IMR-90 (cell line): ENCODE measurements around the gene SH3RF3. TPM values are rescaled to one million over a fixed set of nuclear protein-coding genes. Genes with fewer than 3 reads are reported as not detected.

Experiments
- ATAC-seq: fragments of 200-7000 bp; cut with Tn5 transposase; 2 replicates; pipeline ENCODE4 v1.9.1; 2020; ENCODE audit warnings: low read depth, mild to moderate bottlenecking, moderate library complexity
- BruUV-seq: library from RNA; stranded (reverse); fragments of 400-500 nt; replicated peaks from 2 replicates; lab custom pipeline; 2021; lab: Mats Ljungman, UMichigan
- CTCF ChIA-PET: fragments of 300-600 bp; formaldehyde crosslinking; extraction: SDS; loops from one replicate; lab custom pipeline; 2021; ENCODE audit warnings: antibody characterized with exemption; lab: Yijun Ruan, JAX
- POLR2A ChIA-PET: fragments of 300-600 bp; sonication (Branson Sonifier 250); formaldehyde crosslinking; loops from one replicate; lab custom pipeline; 2022; ENCODE audit warnings: antibody characterized with exemption; ENCODE audit not compliant: unreplicated experiment; lab: Charles Lee
- DNase-seq: peaks from one replicate; pipeline ENCODE4 v3.0.0; 2013
- H2AFZ ChIP-seq: replicated peaks from 2 replicates; pipeline ENCODE3; 2013; ENCODE audit warnings: low read length, mild to moderate bottlenecking; ENCODE audit not compliant: poor library complexity
- H2AK5ac ChIP-seq: 2 replicates; pipeline ENCODE4 v1.6.1; 2013; ENCODE audit warnings: low read depth, low read length, inconsistent platforms
- H2AK9ac ChIP-seq: replicated peaks from 2 replicates; pipeline ENCODE3; 2013; ENCODE audit warnings: mild to moderate bottlenecking, low read depth, low read length, moderate library complexity; ENCODE audit not compliant: poor library complexity
- H2BK120ac ChIP-seq: 2 replicates; pipeline ENCODE4 v1.6.1; 2013; ENCODE audit warnings: low read depth, low read length, inconsistent platforms
- H2BK15ac ChIP-seq: 3 replicates; pipeline ENCODE4 v1.6.1; 2013; ENCODE audit warnings: low read depth, low read length, inconsistent platforms
- H2BK20ac ChIP-seq: 2 replicates; pipeline ENCODE4 v1.6.1; 2013; ENCODE audit warnings: low read depth, mild to moderate bottlenecking, inconsistent platforms, low read length, moderate library complexity
- H2BK5ac ChIP-seq: 2 replicates; pipeline ENCODE4 v1.6.1; 2013; ENCODE audit warnings: mild to moderate bottlenecking, low read depth, low read length, inconsistent platforms; ENCODE audit not compliant: poor library complexity, severe bottlenecking
- H3K14ac ChIP-seq: replicated peaks from 2 replicates; pipeline ENCODE4 v1.6.1; 2013; ENCODE audit warnings: low read depth, low read length, inconsistent platforms
- H3K18ac ChIP-seq: 2 replicates; pipeline ENCODE4 v1.6.1; 2013; ENCODE audit warnings: low read depth, low read length, control low read depth
- H3K23ac ChIP-seq: 2 replicates; pipeline ENCODE4 v1.6.1; 2013; ENCODE audit warnings: low read depth, low read length, inconsistent platforms
- H3K27ac ChIP-seq: 2 replicates; pipeline ENCODE4 v1.5.1; 2013; ENCODE audit warnings: mild to moderate bottlenecking, control low read depth, low read length; ENCODE audit not compliant: insufficient read depth
- H3K27me3 ChIP-seq: 2 replicates; pipeline ENCODE4 v1.6.1; 2013; ENCODE audit warnings: low read length; ENCODE audit not compliant: control insufficient read depth, insufficient read depth
- H3K36me3 ChIP-seq: 2 replicates; pipeline ENCODE4 v1.6.1; 2013; ENCODE audit warnings: low read length, mixed read lengths; ENCODE audit not compliant: control insufficient read depth, insufficient read depth
- H3K4ac ChIP-seq: 2 replicates; pipeline ENCODE4 v1.6.1; 2013; ENCODE audit warnings: low read depth, low read length, inconsistent platforms
- H3K4me1 ChIP-seq: 2 replicates; pipeline ENCODE4 v1.6.1; 2013; ENCODE audit warnings: low read length, mixed read lengths; ENCODE audit not compliant: control insufficient read depth, insufficient read depth
- H3K4me2 ChIP-seq: 2 replicates; pipeline ENCODE4 v1.6.1; 2013; ENCODE audit warnings: low read depth, mild to moderate bottlenecking, control low read depth, low read length, moderate library complexity
- H3K4me3 ChIP-seq: 2 replicates; pipeline ENCODE4 v1.5.1; 2013; ENCODE audit warnings: low read depth, mild to moderate bottlenecking, control low read depth, low read length, moderate library complexity; ENCODE audit not compliant: insufficient read depth
- H3K56ac ChIP-seq: 2 replicates; pipeline ENCODE4 v1.6.1; 2013; ENCODE audit warnings: low read length, inconsistent platforms; ENCODE audit not compliant: insufficient read depth; ENCODE audit errors: extremely low read depth
- H3K79me1 ChIP-seq, 2 experiments: 2 replicates each; pipeline ENCODE4 v1.6.1; 2013; ENCODE audit warnings: low read length in 2 of 2, inconsistent platforms in 1 of 2, low read depth in 1 of 2
- H3K9ac ChIP-seq: 2 replicates; pipeline ENCODE4 v1.6.1; 2013; ENCODE audit warnings: low read depth, low read length, control low read depth
- H3K9me1 ChIP-seq: 2 replicates; pipeline ENCODE4 v1.6.1; 2013; ENCODE audit warnings: low read length, inconsistent platforms; ENCODE audit not compliant: insufficient read depth
- H3K9me3 ChIP-seq: 2 replicates; pipeline ENCODE4 v1.6.1; 2013; ENCODE audit warnings: low read length; ENCODE audit not compliant: control insufficient read depth, insufficient read depth
- H4K20me1 ChIP-seq: 2 replicates; pipeline ENCODE4 v1.6.1; 2013; ENCODE audit warnings: low read length, inconsistent platforms; ENCODE audit not compliant: insufficient read depth
- H4K5ac ChIP-seq: 2 replicates; pipeline ENCODE4 v1.6.1; 2013; ENCODE audit warnings: mild to moderate bottlenecking, low read depth, low read length, control low read depth
- H4K8ac ChIP-seq, 2 experiments: 2 replicates each; pipeline ENCODE4 v1.6.1; 2013; ENCODE audit warnings: low read depth in 2 of 2, low read length in 2 of 2, control low read depth in 1 of 2, inconsistent platforms in 1 of 2
- H4K91ac ChIP-seq: 2 replicates; pipeline ENCODE4 v1.6.1; 2013; ENCODE audit warnings: low read depth, low read length, inconsistent platforms; ENCODE audit not compliant: insufficient read depth
- CEBPB ChIP-seq: IDR thresholded peaks from 2 replicates; pipeline ENCODE4 v1.6.1; 2012; ENCODE audit warnings: low read depth, low read length, improper control_type of control experiment
- CHD1 ChIP-seq: IDR thresholded peaks from 2 replicates; pipeline ENCODE4 v1.6.1; 2012; ENCODE audit warnings: low read depth, low read length, improper control_type of control experiment
- WGBS, 2 experiments: methylation state at CpG; one replicate each; pipeline versions ENCODE4 v1.1.5 to v1.1.7; 2013; ENCODE audit warnings: missing lambda C conversion rate in 2 of 2; ENCODE audit not compliant: insufficient read length in 1 of 2; ENCODE audit errors: extremely low coverage in 2 of 2; 5-methylcytosine and 5-hydroxymethylcytosine counted together
- dilution Hi-C: fragments of 300-500 bp; cut with HindIII; formaldehyde crosslinking; loops from one replicate; pipeline ENCODE4 v1.14.3; 2018; ENCODE audit warnings: low sequenced_read_pairs; ENCODE audit not compliant: unreplicated experiment
- in situ Hi-C: fragments of 300-500 bp; cut with MboI; formaldehyde crosslinking; loops from 3 replicates; pipeline ENCODE4 v1.14.3; 2019; ENCODE audit warnings: low sequenced_read_pairs, inconsistent platforms, mixed read lengths
- intact Hi-C: fragments of 100-400 bp; cut with micrococcal nuclease; formaldehyde crosslinking; loops from 2 replicates; pipeline ENCODE4 v1.10.0; 2022
- polyA plus RNA-seq, 3 experiments: library from polyadenylated mRNA; depleted of rRNA; stranded (reverse); fragments of >200 nt; gene quantifications; 2 replicates each; pipeline ENCODE4 v1.2.3, GENCODE V29; 2012; ENCODE audit warnings: low replicate concordance in 1 of 3
- total RNA-seq: library from RNA; depleted of rRNA; stranded (reverse); fragments of >200 nt; gene quantifications from 2 replicates; pipeline ENCODE4 v1.2.3, GENCODE V29; 2012

The SH3RF3 gene
- total and polyA plus RNA-seq, 2 of the 4 experiments (the other 2 are of a cell fraction): 3.4 to 5.3 TPM

- Histone ChIP-seq H3K9ac (no peak overlapping the region), H3K4ac (peak overlapping the region; percentile 21; the same call in 1 of the 2 replicates), H2BK20ac (no peak overlapping the region), H3K27ac (no peak overlapping the region), H3K14ac (no peak overlapping the region), H3K9me1 (peaks cover 40% of the 10 kb centered on the region), H2AK9ac (no peak overlapping the region), H3K79me1 (peaks cover 57 to 91% of the 10 kb centered on the region in 2 experiments), H3K18ac (no peak overlapping the region), H2BK5ac (no peak overlapping the region), H4K20me1 (peaks cover 19% of the 10 kb centered on the region; the same call in 1 of the 2 replicates), H2AK5ac (no peak overlapping the region), H4K5ac (no peak overlapping the region), H3K4me2 (no peak overlapping the region), H4K91ac (no peak overlapping the region), H3K56ac (no peak overlapping the region), H3K36me3 (no peaks in the 10 kb centered on the region), H4K8ac (no peak overlapping the region), H3K27me3 (no peaks in the 10 kb centered on the region), H3K4me3 (no peak overlapping the region), H3K4me1 (peaks cover 38% of the 10 kb centered on the region), H3K23ac (no peak overlapping the region), H2BK120ac (no peak overlapping the region), H2BK15ac (no peak overlapping the region), H3K9me3 (peaks cover 4% of the 10 kb centered on the region; the same call in 1 of the 2 replicates), H2AFZ (no peak overlapping the region)
- ATAC-seq: no peak
- dilution Hi-C loops: no loop called here
- POLR2A ChIA-PET: no interaction called here
- TF ChIP-seq CHD1 (no peak), CEBPB (no peak)
- CTCF ChIA-PET: no interaction called here
- intact Hi-C loops: no loop called here
- WGBS, 2 experiments: no CpG with 5 or more reads among the region's 4 CpGs
- BruUV-seq: no TSS peak
- no peak for DNase-seq
- in situ Hi-C loops: loop anchor here (25.0 kb wide), 1 partner anchor 189 kb away; the partner anchor contains the start of gene SH3RF3
These were observed 197.3 kb downstream of the SH3RF3 start for GRCh38 chr2:109326306-109326705.
